ENCODE results near the gene ROBO1.

The ROBO1 gene

DNA sequence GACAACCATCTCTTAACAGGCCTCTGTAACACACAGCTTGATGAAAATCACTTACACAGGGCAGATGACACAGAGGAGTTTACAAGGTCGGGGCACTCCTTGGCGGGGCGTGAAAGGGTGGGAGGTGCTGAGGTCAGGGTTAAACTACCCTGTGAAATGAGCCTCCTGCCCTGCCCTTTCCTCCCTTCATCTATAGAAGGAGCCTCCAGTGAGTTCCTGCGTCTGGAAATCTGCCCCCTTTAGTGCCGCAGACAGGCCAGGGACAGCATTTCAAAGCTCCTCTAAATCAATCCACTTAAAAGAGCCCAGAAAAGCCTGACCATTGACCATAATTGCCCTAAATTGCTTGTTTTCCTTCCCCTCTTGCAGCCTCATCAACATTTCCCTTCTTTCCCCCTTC, 1.9 kb downstream of the ROBO1 start:
- H3K36me3 ChIP-seq = no peaks in the 10 kb centered on the region
- no peak overlapping the region for H3K4me3 ChIP-seq (ENCODE audit: low read depth in 1 of 2, low read length in 1 of 2)
- H3K27ac ChIP-seq = no peak overlapping the region
- H3K27me3 ChIP-seq = peaks cover 43% of the 10 kb centered on the region
- H3K4me1 ChIP-seq (ENCODE audit: control insufficient read depth in 1 of 2, insufficient read depth in 1 of 2, low read depth in 1 of 2, low read length in 1 of 2) = no peaks in the 10 kb centered on the region
- TF ChIP-seq, protein P1, sequence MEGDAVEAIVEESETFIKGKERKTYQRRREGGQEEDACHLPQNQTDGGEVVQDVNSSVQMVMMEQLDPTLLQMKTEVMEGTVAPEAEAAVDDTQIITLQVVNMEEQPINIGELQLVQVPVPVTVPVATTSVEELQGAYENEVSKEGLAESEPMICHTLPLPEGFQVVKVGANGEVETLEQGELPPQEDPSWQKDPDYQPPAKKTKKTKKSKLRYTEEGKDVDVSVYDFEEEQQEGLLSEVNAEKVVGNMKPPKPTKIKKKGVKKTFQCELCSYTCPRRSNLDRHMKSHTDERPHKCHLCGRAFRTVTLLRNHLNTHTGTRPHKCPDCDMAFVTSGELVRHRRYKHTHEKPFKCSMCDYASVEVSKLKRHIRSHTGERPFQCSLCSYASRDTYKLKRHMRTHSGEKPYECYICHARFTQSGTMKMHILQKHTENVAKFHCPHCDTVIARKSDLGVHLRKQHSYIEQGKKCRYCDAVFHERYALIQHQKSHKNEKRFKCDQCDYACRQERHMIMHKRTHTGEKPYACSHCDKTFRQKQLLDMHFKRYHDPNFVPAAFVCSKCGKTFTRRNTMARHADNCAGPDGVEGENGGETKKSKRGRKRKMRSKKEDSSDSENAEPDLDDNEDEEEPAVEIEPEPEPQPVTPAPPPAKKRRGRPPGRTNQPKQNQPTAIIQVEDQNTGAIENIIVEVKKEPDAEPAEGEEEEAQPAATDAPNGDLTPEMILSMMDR (IDR thresholded peaks at IDR 0.05) = no peak
- H3K9me3 ChIP-seq = no peaks in the 10 kb centered on the region

DNA sequence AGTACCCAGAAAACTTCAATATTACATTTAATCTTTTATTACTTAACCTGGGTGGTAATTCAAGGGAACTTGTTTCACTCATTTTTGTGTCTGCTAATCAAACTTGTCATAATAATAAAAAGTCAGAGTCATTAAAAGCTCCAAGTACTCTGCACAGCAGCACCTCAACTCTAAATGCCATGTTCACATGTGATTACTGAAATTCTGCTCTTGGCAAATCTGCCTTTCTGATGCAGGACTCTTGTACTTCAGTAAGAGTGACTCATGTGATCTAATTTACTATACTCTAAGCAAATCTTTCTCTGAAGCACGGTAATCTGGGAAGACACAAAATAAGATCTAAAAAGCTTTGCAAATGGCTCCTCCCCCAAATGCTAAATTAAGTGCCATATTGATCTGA, 6.4 kb downstream of the ROBO1 start:
- H3K4me1 ChIP-seq (ENCODE audit: control insufficient read depth in 1 of 2, insufficient read depth in 1 of 2, low read depth in 1 of 2, low read length in 1 of 2) = no peaks in the 10 kb centered on the region
- H3K27me3 ChIP-seq = peaks cover 16% of the 10 kb centered on the region
- no peak overlapping the region for H3K4me3 ChIP-seq (ENCODE audit: low read depth in 1 of 2, low read length in 1 of 2)
- H3K36me3 ChIP-seq = no peaks in the 10 kb centered on the region
- H3K27ac ChIP-seq = no peak overlapping the region
- no peaks in the 10 kb centered on the region for H3K9me3 ChIP-seq
- TF ChIP-seq, protein P1 (IDR thresholded peaks at IDR 0.05) = no peak

DNA sequence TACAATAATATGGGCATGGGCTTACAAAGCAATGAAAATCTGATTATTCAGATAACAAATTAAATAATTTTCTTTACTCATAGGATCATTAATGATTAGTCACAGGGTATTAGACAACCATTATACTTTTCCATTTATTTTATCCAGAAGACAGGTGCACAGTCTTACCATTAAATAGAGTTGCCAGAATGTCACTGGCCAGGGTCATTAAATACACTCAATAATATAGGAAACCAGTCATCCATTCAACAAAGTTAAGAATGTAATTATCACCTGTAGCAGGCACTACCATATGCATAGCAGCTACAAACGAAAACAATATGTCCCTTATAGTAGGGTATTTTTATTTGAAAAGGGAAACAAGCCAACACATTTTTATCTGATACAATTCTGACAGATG, 16.1 kb downstream of the ROBO1 start:
- Histone ChIP-seq H3K9me3 (no peaks in the 10 kb centered on the region), H3K4me1 (ENCODE audit: control insufficient read depth in 1 of 2, insufficient read depth in 1 of 2, low read depth in 1 of 2, low read length in 1 of 2) (no peaks in the 10 kb centered on the region), H3K4me3 (ENCODE audit: low read depth in 1 of 2, low read length in 1 of 2) (no peak overlapping the region), H3K36me3 (no peaks in the 10 kb centered on the region), H3K27me3 (no peaks in the 10 kb centered on the region), H3K27ac (no peak overlapping the region)
- TF ChIP-seq, protein P1 (IDR thresholded peaks at IDR 0.05) = no peak

DNA sequence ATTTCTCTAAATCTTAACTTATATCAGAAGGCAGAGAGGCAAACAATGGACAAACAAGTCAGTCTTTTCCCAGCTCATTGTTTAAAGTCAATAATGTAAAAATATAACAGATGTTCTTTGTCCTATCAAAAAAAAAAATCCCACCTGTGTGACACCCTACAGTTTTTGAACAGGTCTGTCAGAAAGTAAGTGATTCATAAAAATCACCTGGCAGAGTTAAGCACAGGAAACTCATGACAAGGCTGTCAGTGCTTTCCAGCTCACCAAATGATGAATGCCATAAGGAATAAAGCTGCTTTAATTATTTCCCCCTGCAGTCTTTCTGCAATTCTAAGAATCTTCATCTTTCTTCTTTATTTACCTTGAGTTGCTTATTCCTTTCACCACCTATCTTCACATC, 30.3 kb downstream of the ROBO1 start:
- H3K4me1 ChIP-seq (ENCODE audit: control insufficient read depth in 1 of 2, insufficient read depth in 1 of 2, low read depth in 1 of 2, low read length in 1 of 2) = no peaks in the 10 kb centered on the region
- TF ChIP-seq, protein P1 (IDR thresholded peaks at IDR 0.05) = no peak
- H3K4me3 ChIP-seq (ENCODE audit: low read depth in 1 of 2, low read length in 1 of 2) = no peak overlapping the region
- H3K27me3 ChIP-seq = no peaks in the 10 kb centered on the region
- no peaks in the 10 kb centered on the region for H3K9me3 ChIP-seq
- no peaks in the 10 kb centered on the region for H3K36me3 ChIP-seq
- no peak overlapping the region for H3K27ac ChIP-seq

DNA sequence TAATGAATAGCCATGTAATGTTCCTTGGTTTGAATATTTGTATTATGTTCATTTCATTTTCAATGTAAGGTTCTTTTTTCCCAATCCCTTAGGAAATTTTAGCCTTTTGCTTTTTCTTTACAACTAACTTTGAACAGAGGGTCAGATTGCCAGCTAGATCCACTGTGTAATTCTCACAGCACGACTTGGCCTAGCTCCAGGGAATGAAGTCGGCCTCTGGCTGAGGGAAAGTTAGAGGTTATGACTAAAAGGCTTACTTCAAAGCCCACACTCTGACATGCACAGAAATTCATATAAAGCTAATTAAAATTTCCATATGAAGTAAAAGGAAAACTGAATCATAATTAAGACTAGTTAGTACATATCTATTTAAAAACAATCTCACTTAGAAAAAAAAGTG, 38.7 kb downstream of the ROBO1 start:
- H3K9me3 ChIP-seq = no peaks in the 10 kb centered on the region
- no peak overlapping the region for H3K27ac ChIP-seq
- H3K4me3 ChIP-seq (ENCODE audit: low read depth in 1 of 2, low read length in 1 of 2) = no peak overlapping the region
- H3K27me3 ChIP-seq = no peaks in the 10 kb centered on the region
- H3K36me3 ChIP-seq = no peaks in the 10 kb centered on the region
- TF ChIP-seq, protein P1 (IDR thresholded peaks at IDR 0.05) = no peak
- no peaks in the 10 kb centered on the region for H3K4me1 ChIP-seq (ENCODE audit: control insufficient read depth in 1 of 2, insufficient read depth in 1 of 2, low read depth in 1 of 2, low read length in 1 of 2)

DNA sequence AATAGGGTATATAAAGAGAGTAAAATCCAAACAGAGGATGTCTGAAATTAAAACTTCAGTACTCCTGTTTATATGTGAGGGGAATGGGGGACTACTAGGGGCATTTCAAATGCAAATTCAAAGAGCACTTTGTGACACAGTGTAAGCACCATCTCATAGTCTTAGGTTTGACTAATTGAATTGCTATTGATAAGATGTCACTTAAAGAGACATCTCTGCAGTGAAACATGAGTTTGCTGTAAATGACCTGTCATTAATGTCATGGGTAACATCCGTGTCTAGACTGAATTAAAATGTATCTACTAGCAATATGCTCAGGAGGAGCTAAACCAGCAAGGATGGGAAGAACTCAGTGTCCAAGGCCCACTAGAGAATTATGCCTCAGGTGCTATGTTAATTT, 41.0 kb downstream of the ROBO1 start:
- no peaks in the 10 kb centered on the region for H3K4me1 ChIP-seq (ENCODE audit: control insufficient read depth in 1 of 2, insufficient read depth in 1 of 2, low read depth in 1 of 2, low read length in 1 of 2)
- H3K27me3 ChIP-seq = no peaks in the 10 kb centered on the region
- H3K27ac ChIP-seq = no peak overlapping the region
- H3K9me3 ChIP-seq = no peaks in the 10 kb centered on the region
- no peaks in the 10 kb centered on the region for H3K36me3 ChIP-seq
- H3K4me3 ChIP-seq (ENCODE audit: low read depth in 1 of 2, low read length in 1 of 2) = no peak overlapping the region
- TF ChIP-seq, protein P1 (IDR thresholded peaks at IDR 0.05) = no peak
